Measurements from ENCODE around the gene LIMCH1.

- TF ChIP-seq POLR2AphosphoS5 (IDR thresholded peaks at IDR 0.05) = no peak
- no peak for TF ChIP-seq POLR2A (IDR thresholded peaks at IDR 0.05)
Measured at GRCh38 chr4:41537292-41537890, 566 bp upstream of the LIMCH1 start.

Data from suprapubic skin (tissue), 4 donors.